ENCODE measurements around the gene DSG2. TPM values are rescaled to one million over a fixed set of nuclear protein-coding genes. Genes with fewer than 3 reads are reported as not detected.
"Not testable (repeated sequence)": the region's sequence is repeated elsewhere in the genome, so short reads cannot be mapped to it uniquely, and the experiment has no call there.

The DSG2 gene
- 10 to 100 TPM; 12.3 to 58.3 (median 48.1) TPM for polyA plus RNA-seq (ENCODE audit: insufficient read length in 4 of 4)

DNA sequence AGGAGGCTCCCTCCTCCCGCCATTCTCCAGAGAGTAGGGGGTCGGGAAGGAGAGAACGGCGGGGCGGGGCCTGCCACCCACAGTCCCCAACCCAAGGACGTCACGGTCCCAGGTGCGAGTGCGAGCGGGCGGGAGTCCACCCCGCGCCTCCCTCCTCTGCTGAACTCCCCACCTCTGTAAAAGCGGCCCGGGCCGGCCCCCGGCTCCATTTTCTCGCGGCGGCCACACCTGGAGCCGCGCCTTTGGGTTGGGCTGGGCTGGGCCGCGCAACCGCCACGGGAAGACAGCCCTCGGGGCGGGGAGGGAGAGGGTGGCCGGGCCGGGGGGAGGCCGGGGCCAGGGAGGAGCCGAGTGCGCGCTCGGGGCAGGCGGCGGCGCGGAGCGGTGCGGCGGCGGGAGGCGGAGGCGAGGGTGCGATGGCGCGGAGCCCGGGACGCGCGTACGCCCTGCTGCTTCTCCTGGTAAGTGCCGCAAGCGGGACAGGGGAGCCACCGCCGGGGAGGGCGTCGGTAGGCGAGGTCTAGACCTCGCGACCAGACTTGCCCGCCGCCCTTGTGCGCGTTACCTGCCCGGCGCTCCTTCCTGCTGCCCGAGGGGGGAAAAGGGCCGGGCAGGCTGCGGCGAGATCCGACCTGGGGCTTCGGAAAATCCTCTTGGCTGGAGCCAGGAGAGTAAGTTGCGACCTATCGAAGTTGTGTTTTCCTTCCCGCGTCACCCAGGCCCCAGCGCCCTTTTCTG is at the start of gene DSG2:
Gene DSG2, plus strand, starts transcription at position 342 of the 738 bp plus-strand sequence. Its CDS starts 75 bp downstream, at position 417.
- peak in 3 of 4 donors; percentile 24 to 53 (median 41) for DNase-seq (ENCODE audit: low read depth in 4 of 4, low spot score in 3 of 4)

DNA sequence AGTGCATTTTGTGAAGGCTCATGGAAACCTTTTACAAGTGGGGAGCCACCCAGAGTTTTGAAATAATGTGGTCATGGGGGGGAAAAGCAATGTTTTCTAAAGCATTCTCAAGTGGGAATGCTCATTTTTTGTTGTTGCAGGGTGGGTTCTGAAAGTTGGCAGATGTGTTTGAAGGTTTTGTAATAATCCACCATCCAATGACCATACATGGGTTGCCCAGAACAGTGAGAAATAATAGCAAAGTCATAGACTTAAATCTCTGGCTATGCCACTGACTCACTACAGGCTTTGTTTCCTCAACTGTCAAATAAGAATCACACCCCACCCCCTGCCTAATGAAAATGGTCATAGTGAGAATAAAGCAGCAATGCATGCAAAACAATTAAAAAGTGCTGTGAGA is 47.6 kb upstream of the DSG2 start:
- DNase-seq (ENCODE audit: low read depth in 4 of 4, low spot score in 3 of 4): no peak

DNA sequence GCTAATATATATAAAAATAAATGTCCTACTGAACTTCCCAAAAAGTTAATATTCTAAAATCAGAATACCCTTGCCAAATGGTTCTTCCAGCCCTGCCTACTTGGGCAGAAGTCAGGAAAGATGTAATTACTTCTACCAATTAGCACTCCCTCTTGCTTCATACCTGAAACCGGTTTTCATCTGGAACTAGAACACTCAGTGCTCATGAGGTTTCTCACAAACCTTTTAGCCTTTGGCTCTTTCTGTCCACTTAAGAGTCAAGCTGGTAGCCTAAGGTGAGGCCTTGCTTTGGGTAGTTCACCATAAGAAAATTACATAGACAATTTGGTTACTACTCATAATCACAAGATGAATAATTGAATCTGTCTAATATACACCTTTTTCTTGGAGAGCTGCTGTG is 46.4 kb upstream of the DSG2 start:
- DNase-seq (ENCODE audit: low read depth in 4 of 4, low spot score in 3 of 4): no peak

DNA sequence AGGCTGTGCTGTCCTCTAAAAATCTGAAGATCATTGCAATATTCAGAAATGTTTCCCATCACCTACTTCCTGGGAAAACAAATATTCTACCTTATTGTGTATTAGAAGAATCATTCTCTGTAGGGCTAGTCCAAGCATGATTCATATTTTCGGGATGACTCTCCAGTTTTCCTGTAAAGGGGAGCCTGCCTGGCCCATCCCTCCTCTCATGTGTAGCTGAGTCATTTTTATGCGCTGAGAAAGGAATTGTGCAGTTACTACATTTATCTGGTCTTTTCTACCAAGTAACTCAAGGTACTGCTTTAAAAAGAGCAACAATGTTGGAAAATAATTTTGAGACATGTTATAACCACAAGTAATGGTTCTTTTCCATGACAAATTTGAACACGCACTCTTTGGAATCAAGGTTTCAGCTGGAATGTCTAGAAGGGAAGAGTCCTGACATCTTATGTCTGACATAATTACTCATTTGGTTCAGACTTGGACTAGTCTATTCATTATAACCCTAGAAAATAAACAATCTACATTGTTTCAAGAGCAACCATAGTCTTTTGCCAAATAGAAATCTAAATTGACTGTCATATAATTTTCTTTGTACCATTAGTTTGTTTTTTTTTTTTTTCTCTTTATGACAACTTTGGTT is 43.8 kb upstream of the DSG2 start:
- no peak for DNase-seq (ENCODE audit: low read depth in 4 of 4, low spot score in 3 of 4)

DNA sequence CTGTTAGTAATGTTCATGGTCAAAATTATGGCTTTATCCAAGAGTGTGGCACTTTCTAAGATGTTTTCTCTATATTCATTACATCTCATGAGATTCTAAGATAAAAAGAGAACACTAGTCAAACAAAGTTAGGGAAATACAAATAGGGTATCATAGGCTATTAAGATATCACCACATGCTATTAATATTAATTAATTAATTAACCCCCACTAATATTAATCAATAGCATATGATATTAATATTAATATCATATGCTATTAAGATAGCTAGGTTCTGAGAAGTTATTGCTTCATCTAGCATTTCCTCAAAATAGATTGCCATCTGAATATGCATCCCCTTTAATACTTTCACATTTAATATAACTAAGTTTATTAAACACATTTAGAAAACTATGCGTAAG is 28.3 kb upstream of the DSG2 start:
- no peak for DNase-seq (ENCODE audit: low read depth in 4 of 4, low spot score in 3 of 4)

DNA sequence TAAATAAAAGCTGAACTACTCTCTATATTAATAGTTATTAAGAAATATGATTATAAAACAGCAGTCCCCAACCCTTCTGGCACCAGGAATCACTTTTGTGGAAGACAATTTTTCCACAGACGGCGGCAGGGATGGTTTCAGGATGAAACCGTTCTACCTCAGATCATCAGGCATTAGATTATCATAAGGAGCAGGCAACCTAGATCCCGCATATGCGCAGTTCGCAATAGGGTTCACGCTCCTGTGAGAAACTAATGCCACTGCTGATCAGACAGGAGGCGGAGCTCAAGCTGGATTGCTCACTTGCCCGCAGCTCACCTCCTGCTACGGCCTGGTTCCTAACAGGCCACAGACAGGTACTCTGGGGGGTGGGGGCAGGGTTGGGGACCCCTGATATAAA is 19.3 kb upstream of the DSG2 start:
- no peak for DNase-seq (ENCODE audit: low read depth in 4 of 4, low spot score in 3 of 4)

DNA sequence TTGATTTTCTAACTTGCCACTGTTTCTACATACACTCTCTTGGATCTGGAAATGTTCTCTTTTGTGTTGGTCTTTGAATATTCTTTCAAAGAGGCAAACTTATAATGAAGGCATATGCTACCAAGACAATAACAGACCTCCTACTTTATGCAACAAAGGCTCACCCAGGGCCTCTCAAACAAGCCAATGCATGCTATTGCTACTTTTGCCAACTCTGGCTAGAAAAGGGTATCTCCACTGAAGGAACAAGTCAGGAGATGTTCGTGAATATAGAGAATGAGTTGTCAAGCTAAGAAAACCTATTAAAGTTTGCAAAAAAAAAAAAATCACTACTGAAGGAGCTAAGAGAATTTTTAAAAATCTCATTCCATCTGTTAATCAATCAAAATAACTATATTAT is 15.9 kb upstream of the DSG2 start:
- DNase-seq (ENCODE audit: low read depth in 4 of 4, low spot score in 3 of 4): no peak

DNA sequence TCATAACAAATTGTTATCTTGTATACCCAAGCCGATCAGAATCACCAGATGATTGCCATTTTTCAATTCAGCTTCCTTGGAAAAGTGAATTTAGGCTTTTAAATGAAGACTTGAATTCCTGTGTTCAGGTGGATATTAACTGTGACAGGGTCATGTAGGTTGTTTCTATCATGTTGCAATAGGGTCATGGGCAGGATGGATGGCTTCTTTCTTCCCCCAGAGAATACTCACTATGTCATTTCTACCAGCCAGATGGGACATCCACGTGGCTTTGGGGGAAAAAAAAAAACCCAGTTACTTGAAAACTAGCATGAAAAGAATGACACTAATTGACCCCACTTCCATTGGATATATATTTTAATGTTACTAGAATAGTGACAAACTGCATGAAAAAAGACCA is 14.6 kb upstream of the DSG2 start:
- no peak for DNase-seq (ENCODE audit: low read depth in 4 of 4, low spot score in 3 of 4)

DNA sequence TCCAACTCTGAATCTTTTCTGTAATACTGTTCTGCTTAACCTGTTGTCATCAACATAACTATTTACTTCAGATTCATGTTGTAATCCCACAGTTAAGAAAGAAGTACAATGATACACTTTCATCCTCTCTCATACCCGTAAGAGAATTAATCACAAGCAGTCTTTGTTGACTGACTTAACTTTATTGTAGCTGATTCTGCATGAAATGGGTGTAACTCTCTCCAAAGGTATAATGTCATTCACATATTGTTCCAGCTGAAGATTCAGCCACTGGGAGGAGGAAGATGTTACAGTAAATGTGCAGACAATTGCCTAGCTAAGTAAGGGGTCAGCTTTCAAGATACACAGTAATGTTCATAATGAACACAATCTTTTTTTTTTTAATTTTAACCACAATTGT is 13.5 kb upstream of the DSG2 start:
- DNase-seq (ENCODE audit: low read depth in 4 of 4, low spot score in 3 of 4): no peak

DNA sequence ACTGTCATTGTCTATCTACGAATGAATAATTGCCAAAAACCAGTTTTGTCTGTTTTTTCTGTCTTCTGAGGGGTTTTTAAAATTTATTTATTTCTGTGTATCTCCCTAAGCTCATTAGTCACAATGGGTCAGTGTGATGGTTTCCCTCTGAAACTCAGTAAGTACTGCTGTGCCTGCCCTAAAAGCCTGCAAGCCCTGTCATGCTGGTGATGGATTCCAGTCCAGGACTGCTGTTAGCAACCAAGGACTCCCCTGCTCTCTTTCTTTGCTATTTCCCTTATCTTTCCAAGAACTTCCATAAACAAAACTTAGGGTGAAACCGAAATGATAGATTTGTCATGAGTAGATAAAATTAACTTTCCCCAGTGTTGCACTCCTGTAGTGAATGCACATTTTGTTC is 11.8 kb upstream of the DSG2 start:
- no peak for DNase-seq (ENCODE audit: low read depth in 4 of 4, low spot score in 3 of 4)

DNA sequence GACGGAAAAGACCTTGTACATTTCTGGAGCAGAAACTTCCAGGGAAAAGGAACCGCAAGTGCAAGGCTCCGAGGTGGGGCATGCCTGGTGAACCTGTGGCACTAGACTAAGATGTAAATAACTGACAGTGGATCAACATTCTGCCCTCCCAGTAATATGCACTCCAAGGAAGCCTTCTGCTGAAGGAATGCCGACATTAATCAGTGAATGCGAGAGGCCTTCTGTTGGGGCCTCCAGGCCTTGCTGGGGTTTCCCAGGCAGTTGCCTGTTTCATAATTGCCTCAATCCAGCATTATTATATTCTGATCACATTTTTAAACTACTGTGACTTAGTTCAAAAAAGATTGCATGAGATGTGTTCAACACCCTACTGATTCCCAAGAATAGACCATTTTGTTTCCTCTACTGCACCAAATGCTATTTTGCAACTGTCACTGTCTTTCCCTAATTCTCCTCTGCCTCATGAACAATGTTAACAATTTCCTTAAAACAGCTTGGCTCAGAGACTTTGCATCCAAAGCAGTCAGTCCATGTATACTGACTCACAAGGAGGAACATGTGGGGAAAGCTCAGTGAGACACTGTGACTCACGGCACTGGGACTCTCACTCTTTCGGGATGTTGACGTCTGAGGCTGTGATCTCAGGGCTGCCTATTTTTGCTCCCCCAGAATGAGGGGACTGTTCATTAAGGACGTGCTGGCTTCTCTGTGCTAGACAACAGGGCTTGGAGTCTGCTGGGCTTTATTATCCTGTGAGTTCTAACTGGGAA is 10.5 kb upstream of the DSG2 start:
- DNase-seq (ENCODE audit: low read depth in 4 of 4, low spot score in 3 of 4): no peak

DNA sequence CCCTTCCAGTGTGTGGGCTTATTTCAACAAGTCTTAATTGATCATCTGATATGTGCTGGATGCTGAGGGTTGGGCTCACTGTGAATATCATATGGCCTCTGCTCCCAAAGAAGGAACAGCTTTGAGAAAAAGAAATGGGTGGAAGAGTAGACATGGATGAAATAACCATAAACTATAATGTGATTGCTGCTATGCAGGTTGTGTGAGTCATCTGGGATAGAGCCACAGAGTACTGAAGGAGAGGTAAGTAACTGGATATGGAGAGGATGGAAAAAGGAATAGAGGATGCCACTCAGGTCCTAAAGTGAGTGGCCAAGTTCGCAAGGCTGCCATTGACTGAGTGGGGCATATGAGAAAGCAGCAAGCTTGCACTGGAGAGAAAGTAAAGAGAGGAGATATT is 8.7 kb upstream of the DSG2 start:
- DNase-seq (ENCODE audit: low read depth in 4 of 4, low spot score in 3 of 4): no peak

DNA sequence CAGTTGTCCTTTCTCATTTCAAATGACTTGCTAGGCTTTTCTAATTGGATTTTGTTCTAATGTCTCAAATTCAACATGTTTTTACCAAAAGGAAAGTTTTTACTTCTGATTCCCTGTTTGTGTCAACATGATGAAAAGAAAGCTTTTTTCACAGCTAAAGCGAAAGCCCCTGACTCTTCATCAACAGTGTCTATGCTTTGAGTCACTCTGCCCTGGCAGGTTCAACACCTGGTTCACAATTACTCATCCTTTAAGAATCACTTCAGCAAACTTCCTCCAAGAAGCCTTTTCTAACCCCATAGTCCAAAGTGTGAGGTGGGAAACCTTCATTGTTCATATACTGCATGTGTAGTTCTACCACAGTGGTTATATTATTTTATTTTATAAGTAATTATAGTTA is 7.6 kb upstream of the DSG2 start:
- DNase-seq (ENCODE audit: low read depth in 4 of 4, low spot score in 3 of 4): no peak

DNA sequence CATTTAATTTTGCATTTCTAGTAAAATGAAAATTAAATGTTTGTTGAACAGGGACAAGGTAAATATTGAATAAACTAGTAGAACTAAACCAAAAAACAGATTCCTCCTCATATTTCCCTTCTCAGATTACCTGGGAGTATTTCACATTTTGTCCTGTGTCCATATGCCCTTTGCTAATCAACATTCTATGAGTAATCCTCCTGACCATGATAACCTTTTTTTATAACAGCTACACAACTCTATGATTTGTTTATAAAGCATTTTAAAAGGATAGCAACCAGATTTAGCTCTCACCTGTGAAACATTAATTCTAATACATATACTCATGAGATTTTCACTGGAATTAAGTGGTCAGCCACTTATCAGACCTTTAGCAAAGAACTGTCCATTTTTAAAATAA is 7.1 kb upstream of the DSG2 start:
- no peak for DNase-seq (ENCODE audit: low read depth in 4 of 4, low spot score in 3 of 4)

DNA sequence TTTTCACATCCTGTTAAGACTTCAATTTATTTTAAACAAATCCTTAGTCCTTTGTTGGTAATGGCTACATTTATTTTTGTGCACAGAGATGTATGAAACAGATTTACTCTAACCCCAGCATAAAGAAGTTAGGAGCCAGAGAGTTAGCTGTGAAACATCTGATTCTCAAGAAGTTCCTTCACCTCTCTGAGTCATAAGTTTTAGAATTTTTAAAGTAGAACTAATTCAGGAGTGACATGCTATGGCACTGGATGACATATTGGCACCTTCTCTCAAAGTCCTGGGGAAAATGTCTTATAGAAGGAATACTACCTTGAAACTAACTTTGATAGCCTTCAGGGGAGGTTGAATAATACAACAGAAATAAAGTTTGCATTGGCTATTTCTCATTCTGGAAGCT is 6.4 kb upstream of the DSG2 start:
- DNase-seq (ENCODE audit: low read depth in 4 of 4, low spot score in 3 of 4): no peak

DNA sequence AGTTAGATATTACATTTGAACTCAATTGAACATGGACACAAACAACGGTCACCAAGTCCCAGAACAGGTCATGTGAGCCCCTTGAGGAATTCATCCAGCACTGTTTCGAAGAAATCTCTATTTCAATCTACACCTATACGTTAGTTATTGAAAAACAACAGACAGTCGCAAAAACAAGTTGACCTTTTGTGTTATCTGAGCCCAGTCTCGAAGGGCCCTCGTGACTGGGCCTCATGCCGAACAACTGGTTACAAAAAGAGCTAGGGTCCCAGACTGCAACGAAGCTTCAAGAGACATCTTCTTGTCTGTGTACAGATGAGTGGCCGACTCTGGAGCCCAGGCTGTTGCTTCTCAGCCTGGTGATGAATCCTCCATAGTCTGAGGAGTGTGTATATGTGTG is 5.3 kb upstream of the DSG2 start:
- DNase-seq (ENCODE audit: low read depth in 4 of 4, low spot score in 3 of 4): no peak

DNA sequence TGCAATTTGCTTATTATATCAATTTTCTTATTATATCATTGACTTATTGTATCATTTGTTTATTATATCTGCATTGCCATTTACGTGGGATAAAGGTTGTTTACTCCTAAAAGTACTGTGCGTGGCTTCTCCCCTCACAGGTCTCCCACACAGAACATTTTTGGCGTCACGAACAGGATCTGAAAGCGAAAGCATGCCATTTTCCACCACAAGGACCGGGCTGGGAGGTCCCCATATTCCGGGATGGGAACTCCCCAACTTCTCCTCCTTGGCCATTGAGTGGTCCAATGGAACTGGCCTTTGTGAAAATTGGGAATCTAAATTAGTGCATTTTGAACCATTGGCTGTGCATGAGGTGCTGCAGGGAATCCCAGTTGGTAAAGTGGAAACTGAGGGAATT is 4.8 kb upstream of the DSG2 start:
- DNase-seq (ENCODE audit: low read depth in 4 of 4, low spot score in 3 of 4): no peak

DNA sequence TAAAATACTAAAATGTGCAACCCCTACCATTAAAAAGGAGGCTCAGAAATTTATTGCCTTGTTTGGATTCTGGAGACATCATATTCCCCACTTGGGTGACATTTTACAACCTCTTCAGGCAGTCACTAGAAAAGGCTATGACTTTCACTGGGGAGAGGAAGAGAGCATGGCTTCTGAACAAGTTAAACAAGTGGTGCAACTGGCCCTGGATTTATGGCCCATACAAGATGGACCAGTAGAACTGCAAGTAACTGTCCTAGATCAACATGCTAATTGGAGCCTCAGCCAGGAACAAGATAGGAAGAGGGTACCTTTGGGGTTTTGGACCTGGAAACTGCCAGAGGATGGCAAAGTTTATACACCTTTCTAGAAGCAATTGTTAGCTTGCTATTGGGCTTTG is 4.0 kb upstream of the DSG2 start:
- no peak for DNase-seq (ENCODE audit: low read depth in 4 of 4, low spot score in 3 of 4)

DNA sequence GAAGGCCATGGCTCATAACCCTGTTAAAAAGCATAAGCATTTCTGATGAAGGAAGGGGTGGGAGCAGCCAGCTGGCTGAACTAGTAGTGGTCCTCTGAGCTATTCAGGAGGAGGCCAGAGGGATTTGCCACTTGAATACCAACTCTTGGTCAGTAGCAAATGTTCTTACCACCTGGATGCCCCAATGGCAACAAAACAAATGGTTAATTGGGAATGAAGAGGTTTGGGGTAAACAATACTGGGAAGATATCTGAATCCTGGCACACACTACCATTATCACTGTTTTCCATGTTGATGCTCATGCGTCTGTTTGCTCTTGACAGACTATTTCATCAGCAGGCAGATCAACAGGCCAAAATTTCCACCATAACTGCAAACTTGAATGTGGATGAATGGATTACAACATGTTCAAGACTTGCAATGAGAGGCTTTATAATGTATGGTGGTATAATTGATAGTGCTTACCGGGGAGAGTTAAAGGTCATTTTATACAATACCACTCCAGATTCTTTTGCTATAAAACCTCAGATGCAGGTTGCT is 3.2 kb upstream of the DSG2 start:
- not testable (repeated sequence) for DNase-seq (ENCODE audit: low read depth in 4 of 4, low spot score in 3 of 4)

DNA sequence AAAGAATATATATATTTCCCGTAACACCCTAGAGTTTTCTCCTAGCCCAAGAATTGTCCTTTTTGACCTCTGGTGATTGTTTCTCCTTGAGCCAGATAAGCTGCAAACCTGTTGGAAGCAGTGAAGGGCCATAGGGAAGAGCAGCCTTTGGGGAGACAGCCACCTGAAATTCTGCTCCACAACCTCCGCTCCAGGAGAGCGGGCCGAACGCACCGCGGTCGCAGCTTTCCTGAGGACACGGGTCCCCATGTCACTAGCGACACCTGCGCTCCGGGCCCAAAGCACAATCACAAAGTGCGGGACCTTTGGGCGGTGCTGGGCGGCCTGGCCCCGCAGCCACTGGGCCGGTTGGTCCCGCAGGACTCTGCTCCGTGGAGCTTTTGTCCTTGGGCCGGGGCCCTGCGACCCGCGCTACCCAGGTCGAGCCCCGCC is 557 bp upstream of the DSG2 start:
- no peak for DNase-seq (ENCODE audit: low read depth in 4 of 4, low spot score in 3 of 4)
